Breast epithelium (tissue), 3 donors: ENCODE results near the gene TSPAN17.
"Not testable (repeated sequence)": the region's sequence is repeated elsewhere in the genome, so short reads cannot be mapped to it uniquely, and the experiment has no call there.

ENCODE experiments used
- CTCF ChIP-seq, 3 donors: fragments of 450-650 bp; IDR thresholded peaks; one replicate each; pipeline ENCODE4 v1.5.1; 2016 to 2017; ENCODE audit warnings: antibody characterized with exemption in 3 of 3, mild to moderate bottlenecking in 3 of 3, moderate library complexity in 3 of 3
- POLR2A ChIP-seq: fragments of 450-650 bp; IDR thresholded peaks from one replicate; pipeline ENCODE4 v1.6.1; 2016; ENCODE audit warnings: antibody characterized with exemption, mild to moderate bottlenecking, moderate library complexity
- POLR2AphosphoS5 ChIP-seq, 3 donors: sonication (generic); formaldehyde crosslinking; IDR thresholded peaks; one replicate each; pipeline ENCODE4 v1.6.1; 2017; ENCODE audit warnings: antibody characterized with exemption in 3 of 3

DNA sequence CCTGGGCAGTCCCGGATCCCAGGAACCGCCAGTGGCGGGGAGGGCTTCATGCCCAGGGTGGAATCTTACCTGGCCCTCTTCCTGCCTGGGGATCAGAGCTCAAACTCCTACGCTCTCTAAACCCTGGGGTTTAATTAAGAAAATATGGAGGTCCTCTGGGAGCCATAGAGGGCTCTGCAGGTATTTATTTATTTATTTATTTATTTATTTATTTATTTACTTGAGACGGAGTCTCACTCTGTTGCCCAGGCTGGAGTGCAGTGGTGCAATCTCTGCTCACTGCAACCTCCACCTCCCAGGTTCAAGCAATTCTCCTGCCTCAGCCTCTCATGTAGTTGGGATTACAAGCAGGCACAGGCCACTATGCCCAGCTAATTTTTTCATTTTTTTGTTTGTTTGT lies 52.2 kb downstream of the TSPAN17 start:
- not testable (repeated sequence) for TF ChIP-seq POLR2AphosphoS5 (IDR thresholded peaks at IDR 0.05); CTCF (IDR thresholded peaks at IDR 0.05); POLR2A
